ENCODE measurements around the gene ARHGAP42.

The ARHGAP42 gene

DNA sequence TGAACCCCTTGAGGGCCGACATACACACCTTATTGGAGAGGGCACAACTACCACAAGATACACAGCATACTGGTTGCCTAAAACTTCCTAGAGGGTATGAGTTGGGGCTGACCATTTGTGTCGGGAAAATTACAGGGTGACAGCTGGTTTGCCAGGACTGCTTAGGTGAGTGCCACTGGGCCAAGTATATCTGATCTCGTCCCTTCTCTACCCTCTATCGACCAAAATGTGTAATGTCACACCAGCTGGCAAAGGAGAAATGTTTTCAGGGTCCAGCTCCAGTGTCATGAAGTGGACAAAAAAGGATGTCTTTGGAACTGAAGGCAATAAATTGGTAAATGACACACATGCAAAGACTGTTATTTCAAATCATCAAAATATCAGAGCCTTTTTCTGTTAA is 316.4 kb downstream of the ARHGAP42 start:
- H3K27ac ChIP-seq (replicated peaks), result no peak overlapping the region
- TF ChIP-seq POLR2AphosphoS5 (IDR thresholded peaks at IDR 0.05; ENCODE audit: low read depth) (no peak), SPI1 (IDR thresholded peaks at IDR 0.05; ENCODE audit: borderline replicate concordance, low read depth) (no peak), GABPA (IDR thresholded peaks at IDR 0.05; ENCODE audit: low read depth) (no peak)
- TF ChIP-seq, protein P1, sequence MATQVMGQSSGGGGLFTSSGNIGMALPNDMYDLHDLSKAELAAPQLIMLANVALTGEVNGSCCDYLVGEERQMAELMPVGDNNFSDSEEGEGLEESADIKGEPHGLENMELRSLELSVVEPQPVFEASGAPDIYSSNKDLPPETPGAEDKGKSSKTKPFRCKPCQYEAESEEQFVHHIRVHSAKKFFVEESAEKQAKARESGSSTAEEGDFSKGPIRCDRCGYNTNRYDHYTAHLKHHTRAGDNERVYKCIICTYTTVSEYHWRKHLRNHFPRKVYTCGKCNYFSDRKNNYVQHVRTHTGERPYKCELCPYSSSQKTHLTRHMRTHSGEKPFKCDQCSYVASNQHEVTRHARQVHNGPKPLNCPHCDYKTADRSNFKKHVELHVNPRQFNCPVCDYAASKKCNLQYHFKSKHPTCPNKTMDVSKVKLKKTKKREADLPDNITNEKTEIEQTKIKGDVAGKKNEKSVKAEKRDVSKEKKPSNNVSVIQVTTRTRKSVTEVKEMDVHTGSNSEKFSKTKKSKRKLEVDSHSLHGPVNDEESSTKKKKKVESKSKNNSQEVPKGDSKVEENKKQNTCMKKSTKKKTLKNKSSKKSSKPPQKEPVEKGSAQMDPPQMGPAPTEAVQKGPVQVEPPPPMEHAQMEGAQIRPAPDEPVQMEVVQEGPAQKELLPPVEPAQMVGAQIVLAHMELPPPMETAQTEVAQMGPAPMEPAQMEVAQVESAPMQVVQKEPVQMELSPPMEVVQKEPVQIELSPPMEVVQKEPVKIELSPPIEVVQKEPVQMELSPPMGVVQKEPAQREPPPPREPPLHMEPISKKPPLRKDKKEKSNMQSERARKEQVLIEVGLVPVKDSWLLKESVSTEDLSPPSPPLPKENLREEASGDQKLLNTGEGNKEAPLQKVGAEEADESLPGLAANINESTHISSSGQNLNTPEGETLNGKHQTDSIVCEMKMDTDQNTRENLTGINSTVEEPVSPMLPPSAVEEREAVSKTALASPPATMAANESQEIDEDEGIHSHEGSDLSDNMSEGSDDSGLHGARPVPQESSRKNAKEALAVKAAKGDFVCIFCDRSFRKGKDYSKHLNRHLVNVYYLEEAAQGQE (IDR thresholded peaks at IDR 0.05; ENCODE audit: insufficient replicate concordance, low read depth), result no peak
- TF ChIP-seq, protein P2, sequence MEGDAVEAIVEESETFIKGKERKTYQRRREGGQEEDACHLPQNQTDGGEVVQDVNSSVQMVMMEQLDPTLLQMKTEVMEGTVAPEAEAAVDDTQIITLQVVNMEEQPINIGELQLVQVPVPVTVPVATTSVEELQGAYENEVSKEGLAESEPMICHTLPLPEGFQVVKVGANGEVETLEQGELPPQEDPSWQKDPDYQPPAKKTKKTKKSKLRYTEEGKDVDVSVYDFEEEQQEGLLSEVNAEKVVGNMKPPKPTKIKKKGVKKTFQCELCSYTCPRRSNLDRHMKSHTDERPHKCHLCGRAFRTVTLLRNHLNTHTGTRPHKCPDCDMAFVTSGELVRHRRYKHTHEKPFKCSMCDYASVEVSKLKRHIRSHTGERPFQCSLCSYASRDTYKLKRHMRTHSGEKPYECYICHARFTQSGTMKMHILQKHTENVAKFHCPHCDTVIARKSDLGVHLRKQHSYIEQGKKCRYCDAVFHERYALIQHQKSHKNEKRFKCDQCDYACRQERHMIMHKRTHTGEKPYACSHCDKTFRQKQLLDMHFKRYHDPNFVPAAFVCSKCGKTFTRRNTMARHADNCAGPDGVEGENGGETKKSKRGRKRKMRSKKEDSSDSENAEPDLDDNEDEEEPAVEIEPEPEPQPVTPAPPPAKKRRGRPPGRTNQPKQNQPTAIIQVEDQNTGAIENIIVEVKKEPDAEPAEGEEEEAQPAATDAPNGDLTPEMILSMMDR (IDR thresholded peaks at IDR 0.05; ENCODE audit: insufficient read depth, low read length), result no peak
- no peaks in the 10 kb centered on the region for H3K27me3 ChIP-seq (ENCODE audit: insufficient read depth, poor library complexity, severe bottlenecking)
- DNase-seq (ENCODE audit: low read depth in 1 of 2, low spot score in 1 of 2), result no peak
- H3K4me3 ChIP-seq (replicated peaks; ENCODE audit: insufficient read depth, low read length), result no peak overlapping the region

- no peak for DNase-seq (ENCODE audit: low read depth in 1 of 2, low spot score in 1 of 2)
- TF ChIP-seq GABPA (IDR thresholded peaks at IDR 0.05; ENCODE audit: low read depth), result no peak
- no peak overlapping the region for H3K27ac ChIP-seq (replicated peaks)
- H3K27me3 ChIP-seq (ENCODE audit: insufficient read depth, poor library complexity, severe bottlenecking), result no peaks in the 10 kb centered on the region
- no peak overlapping the region for H3K4me3 ChIP-seq (replicated peaks; ENCODE audit: insufficient read depth, low read length)
Observed at GRCh38 chr11:101008961-101009689, 322.0 kb downstream of the ARHGAP42 start.

- no peak for DNase-seq (ENCODE audit: low read depth in 1 of 2, low spot score in 1 of 2)
- TF ChIP-seq POLR2AphosphoS5 (IDR thresholded peaks at IDR 0.05; ENCODE audit: low read depth) (no peak), SPI1 (IDR thresholded peaks at IDR 0.05; ENCODE audit: borderline replicate concordance, low read depth) (no peak), GABPA (IDR thresholded peaks at IDR 0.05; ENCODE audit: low read depth) (no peak)
- TF ChIP-seq, protein P1 (IDR thresholded peaks at IDR 0.05; ENCODE audit: insufficient replicate concordance, low read depth), result no peak
- TF ChIP-seq, protein P2 (IDR thresholded peaks at IDR 0.05; ENCODE audit: insufficient read depth, low read length), result no peak
- H3K27ac ChIP-seq (replicated peaks), result no peak overlapping the region
- no peaks in the 10 kb centered on the region for H3K27me3 ChIP-seq (ENCODE audit: insufficient read depth, poor library complexity, severe bottlenecking)
- no peak overlapping the region for H3K4me3 ChIP-seq (replicated peaks; ENCODE audit: insufficient read depth, low read length)
Observed at GRCh38 chr11:101009690-101010055, 322.6 kb downstream of the ARHGAP42 start.

DNA sequence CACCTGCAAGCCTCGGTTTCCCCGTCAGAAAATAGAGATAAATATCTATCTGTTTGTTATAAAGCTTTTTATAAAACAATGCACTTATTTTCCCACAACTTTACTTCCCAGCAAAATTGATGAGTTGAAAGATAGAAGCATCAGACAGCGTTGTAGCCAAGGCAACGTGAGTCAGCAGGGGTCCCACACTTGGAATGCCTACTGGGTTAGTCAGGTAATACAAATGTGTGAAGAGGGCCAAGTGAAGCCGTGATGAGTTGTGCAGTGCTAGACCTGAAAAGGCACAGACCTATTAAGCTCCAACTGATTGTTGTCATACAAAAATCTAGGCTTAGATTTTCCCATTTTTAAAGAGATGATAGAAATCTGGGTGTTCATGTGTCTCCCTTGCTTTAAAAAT is 323.8 kb downstream of the ARHGAP42 start:
- H3K27me3 ChIP-seq (ENCODE audit: insufficient read depth, poor library complexity, severe bottlenecking), result no peaks in the 10 kb centered on the region
- no peak overlapping the region for H3K4me3 ChIP-seq (replicated peaks; ENCODE audit: insufficient read depth, low read length)
- TF ChIP-seq POLR2AphosphoS5 (IDR thresholded peaks at IDR 0.05; ENCODE audit: low read depth) (no peak), GABPA (IDR thresholded peaks at IDR 0.05; ENCODE audit: low read depth) (no peak), SPI1 (IDR thresholded peaks at IDR 0.05; ENCODE audit: borderline replicate concordance, low read depth) (no peak)
- TF ChIP-seq, protein P1 (IDR thresholded peaks at IDR 0.05; ENCODE audit: insufficient replicate concordance, low read depth), result no peak
- TF ChIP-seq, protein P2 (IDR thresholded peaks at IDR 0.05; ENCODE audit: insufficient read depth, low read length), result no peak
- H3K27ac ChIP-seq (replicated peaks), result no peak overlapping the region
- no peak for DNase-seq (ENCODE audit: low read depth in 1 of 2, low spot score in 1 of 2)

Measured in HL-60 (cell line).